Activated CD4-positive, alpha-beta T cell treated with anti-CD3 and anti-CD28 coated beads, Interleukin-10, Interleukin-2, amounts not matched to agents 100 ng/mL and 50 ng/mL, durations not matched to agents 16 hours and 8 hours (primary cell): Measurements from ENCODE around the gene NAMPT.

Source experiments
- DNase-seq: peaks from one replicate; pipeline ENCODE4 v3.0.0-alpha.2; 2020

Gene NAMPT

DNA sequence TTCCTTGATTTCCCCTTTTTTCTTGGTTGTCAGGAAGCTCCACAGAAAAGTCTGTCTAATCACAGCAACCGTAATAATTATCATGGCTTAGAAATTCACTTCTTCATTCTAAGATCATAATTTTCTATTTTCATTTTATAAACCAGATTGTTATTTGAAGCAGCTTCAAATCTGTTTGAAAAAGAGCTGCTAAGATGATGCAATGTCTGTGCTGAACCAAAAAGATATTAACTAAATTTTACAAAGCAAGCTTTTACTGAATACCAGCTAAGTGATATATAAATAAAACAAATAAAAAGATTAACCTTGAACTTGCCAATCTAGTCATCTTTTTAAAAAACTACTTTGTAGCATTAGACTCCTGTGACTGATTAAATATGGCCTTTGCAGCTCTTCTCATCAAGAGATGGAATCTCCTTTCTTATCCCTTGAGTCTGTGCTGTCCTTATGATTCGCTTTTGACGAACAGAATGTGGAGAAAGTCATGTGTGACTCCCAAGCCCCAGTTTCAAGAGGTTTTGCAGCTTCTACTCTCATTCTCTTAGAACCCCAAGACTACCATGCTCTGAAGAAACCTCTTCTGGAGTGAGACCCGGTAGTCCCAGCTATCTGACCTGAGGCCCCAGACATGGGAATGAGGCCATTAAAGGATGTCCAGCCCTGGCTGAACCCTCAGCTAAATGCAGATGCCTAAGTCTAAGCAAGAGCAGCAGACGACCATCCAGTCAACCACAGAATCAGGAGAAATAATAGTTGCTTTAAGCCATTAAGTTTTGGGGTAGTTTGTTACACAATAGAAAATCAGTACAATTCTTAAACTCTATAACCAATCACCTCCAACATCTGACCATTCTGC, 14.4 kb downstream of the NAMPT start:
- no peak for DNase-seq

DNA sequence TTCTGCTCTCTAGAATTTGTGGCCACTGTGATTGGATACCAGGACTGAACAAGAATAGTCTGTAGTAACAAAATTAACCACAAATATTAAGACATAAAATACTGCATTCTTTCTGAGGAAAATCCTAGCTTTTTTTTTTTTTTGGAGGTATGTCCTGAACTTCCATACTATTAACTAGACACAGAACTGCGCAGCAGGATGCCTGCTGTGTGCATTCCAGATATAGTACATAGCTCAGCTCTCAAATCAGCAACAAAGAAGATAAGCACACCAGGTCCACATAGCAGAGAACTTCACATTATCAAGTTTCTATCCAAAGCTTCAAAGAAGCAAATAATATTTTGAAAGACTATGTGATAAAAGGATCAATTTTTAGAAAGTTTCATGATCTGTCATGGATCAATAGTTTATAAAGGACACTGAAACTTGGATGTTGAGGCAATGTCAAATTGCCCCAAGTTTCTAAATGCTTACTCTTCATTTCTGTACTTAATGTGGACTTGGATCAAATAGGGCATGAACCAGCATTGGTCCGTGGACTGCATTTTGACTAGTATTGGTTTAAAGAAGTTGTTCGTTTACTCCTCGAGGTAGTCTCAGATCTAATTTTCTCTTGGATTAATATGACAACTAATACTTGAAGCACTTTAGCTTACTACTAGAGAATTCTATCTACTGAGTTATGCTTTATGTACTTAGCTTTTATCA, 15.4 kb downstream of the NAMPT start:
- no peak for DNase-seq

DNA sequence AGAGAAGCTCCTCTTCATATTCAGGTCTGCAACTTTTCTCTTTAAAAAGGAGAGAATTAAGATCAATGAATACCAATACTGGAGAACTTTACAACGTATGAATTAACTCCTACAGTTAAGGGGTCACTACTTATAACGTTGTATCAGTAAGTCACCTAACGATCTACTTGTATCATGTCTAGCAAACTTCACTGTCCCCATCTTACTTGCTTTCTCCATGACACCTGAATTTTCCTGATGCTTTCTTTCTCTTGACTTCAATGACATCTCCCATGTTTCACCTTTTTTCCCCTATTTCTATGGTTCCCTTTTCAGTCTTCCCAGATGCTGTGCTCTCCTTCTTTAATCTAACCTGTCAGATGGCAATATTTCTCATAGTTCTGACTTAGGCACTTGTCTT, 19.6 kb downstream of the NAMPT start:
- DNase-seq: no peak

DNA sequence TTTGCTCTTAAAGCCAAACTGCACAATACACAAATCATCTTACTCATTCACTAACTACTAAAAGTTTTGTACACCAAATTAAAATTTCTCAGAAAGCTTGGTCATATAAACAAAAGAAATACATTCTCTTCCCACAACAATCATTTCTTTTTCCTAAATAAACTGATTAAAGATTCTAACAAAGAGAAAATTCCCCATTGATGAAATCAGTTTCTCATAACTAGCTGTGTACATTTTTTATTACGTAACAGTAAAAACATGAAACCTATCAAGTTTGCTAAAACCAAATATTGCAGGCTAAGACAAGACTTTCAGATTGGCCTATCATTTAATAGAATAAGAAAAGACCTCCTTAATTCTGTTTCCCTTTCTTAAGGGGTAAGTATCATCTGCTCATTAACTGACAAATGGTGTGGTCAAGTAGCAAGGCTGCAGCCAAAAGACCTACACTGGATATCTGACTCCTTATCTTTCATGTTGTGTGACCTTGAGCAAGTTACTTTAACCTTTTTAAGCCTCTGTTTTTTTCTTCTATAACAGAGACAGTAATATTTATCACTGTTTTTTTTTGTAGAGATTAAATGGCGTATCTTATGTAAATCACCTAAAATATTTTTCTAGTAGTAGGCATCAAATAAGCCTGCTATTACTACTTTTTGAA, 22.4 kb downstream of the NAMPT start:
- no peak for DNase-seq

DNA sequence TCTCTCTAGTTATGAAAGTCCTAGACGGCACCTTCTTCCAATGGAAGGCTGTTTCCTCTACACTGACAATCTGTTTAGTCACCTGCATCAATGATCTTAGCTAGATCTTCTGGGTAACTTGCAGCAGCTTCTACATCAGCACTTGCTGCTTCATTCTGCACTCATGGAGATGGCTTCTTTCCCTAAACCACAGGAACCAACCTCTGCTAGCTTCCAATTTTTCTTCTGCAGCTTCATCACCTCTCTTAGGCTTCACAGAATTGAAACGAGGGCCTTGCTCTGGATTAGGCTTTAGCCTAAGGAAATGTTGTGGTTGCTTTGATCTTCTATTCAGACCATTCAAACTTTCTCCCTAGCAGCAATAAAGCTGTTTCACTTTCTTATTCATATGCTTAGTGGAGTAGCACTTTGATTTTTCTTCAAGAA, 24.6 kb downstream of the NAMPT start:
- DNase-seq: peak; percentile 35

DNA sequence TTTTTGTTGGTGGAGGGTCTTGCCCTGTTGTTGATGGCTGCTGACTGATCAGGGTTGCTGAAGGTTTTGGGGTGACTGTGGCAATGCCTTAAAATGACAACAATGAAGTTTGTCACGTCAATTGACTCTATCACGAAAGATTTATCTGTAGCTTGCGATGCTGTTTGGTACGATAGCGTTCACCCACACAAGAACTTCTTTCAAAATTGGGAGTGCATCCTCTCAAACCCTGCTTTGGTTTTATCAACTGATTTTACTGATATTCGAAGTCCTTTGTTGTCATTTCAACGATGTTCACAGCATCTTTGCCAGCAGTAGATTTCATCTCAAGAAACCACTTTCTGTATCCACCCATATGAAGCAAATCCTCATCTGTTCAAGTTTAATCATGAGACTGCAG, 26.0 kb downstream of the NAMPT start:
- DNase-seq: no peak

DNA sequence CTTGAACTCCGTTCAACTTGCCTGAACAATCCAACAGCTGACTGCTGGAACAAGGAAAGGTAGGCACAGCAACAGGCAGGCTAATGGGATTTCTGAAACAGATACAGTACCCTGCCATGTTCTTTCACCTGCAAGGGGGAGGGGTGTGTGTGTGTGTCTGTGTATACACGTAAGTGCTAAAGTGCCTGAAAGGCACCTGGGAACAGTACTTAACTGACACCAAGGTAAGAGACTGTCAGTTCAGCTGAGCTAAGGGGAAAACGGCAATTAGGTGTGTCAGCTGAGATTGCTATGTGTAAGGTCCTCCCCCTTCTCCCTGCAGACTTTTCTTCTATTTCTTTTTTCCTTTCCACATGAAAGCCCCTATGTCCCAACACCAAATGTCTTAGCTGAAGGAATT, 27.0 kb downstream of the NAMPT start:
- no peak for DNase-seq

DNA sequence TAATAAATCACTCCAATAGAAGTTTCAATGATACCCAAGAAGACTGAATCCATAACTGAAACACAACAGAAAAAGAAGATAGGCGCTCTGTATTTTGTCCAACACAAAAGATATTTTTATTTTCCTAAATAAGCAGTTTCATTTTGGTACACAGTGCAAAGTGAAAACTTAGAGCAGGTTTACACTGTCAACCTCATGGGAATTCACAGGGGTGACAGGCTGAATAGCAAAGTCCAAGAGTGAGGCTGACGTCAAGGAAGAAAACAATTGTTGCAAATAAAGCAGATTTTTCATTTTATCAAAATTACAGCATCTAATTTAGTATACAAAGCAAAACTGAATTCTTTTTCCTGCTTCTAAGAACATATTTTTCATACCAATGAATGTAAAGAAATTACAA, 28.6 kb downstream of the NAMPT start:
- DNase-seq: no peak

DNA sequence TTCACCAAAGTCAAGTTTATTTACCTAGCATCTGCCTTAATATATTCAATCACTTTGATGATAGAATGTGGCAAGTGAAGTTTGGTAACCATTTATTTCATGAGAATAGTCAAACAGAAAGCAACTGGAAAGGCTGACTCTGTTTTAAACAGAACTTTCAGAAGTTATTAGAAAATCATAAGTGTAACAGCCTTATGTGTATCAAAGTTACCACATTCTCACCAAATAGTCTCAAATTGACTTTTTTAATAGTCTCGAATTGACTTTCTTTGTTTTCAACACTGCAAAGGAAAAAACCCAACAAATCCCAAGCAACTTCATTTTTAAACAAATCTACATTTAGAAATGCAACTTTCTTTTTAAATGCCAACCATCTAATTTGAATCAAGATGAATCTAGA, 29.5 kb downstream of the NAMPT start:
- DNase-seq: peak; percentile 63

DNA sequence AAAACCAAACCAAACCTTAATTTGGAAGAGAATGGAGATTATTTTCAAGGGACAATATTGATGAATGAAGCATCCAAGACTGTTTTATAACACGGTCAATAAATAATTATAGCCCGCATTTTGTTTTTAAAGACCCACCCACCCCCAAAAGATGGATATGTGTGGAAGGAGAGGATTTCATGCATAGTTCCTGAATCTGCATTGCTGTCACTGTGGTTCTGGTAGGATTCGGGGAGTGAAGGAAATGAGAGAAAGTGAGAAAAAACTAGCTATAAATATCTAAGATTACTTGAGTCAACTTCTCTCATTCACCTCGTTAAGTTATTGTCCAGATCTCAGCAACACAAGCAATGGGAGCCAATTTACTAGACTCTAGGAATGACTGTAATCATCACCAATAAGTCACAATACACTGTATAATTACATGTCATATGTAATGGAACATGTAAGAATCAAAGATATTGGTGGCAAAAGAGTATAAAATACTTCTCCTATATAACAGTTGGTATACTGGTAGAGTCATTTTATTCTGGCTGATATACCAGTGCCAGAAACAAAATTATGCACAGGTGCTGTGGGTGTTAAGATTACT, 30.2 kb downstream of the NAMPT start:
- peak; percentile 33 for DNase-seq

DNA sequence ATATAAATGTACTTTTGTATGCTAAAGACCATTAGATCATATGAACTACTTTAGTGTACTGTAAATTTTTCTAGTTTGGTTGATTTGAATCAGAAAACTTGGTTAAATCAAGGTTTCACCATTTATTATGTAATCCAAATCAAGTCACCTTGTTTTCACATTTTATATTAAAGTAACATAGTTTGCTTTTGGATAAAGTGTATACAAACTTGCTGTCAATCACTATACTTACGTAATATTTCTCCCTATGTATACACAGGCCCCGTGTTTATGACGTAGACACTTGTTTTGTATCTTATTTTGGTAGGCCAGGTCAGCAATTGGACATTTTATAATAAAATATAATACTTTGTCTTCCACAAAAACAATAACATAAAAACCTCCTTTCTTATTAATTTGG, 32.2 kb downstream of the NAMPT start:
- no peak for DNase-seq

DNA sequence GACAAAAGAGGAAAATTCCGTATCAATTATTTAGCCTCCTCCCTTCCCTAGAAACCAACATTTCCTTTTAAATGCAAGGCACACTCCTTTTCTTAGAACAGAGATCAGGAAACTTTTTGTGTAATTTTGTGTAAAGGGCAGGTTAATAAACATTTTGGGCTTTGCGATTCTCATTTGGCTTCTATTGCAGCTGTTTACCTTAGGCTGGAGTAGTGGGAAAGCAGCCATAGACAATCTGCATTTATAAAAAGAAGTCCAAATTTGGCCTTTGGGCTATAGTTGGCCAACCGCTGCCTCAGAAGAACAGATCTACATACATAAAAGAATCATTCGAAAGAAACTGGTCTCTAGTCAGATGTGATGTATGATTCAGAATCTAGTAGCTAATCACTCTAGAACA, 35.3 kb downstream of the NAMPT start:
- no peak for DNase-seq

DNA sequence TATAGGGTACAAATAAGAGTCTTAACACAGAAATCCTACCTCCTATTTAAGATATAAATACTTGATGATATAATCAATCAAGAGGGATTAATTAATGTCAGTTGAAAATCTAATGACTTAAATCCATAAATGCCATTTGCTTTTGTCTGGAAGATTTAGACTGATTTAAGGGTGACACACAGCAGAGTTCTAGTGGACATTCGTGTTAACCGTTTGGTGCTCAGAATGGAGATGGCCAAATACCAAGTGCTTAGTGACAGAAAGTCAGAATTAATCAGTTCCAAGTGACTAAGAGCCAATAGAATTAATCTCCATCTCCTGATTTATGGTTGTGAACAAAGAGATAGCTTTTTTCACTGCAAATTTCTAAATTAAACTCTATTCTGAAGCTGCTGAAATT, 36.2 kb downstream of the NAMPT start:
- DNase-seq: no peak

DNA sequence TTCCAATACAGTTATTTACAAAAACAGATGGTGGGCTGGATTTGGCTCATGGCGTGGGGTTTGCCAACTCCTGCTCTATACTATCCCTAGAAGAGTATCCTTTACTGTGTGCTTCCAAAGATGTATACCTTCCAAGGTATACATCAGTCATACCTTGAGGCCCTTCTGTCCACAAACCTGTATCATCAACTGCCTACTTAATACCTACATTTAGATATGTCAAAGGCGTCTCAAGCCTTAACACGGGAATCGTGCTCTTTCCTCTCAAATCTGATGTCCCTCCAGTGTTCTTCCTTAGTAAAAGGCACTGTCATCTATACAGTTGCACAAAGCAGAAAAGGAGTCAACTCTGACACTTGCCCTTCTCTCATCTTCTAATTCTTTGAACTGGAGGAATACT, 36.9 kb downstream of the NAMPT start:
- DNase-seq: no peak

DNA sequence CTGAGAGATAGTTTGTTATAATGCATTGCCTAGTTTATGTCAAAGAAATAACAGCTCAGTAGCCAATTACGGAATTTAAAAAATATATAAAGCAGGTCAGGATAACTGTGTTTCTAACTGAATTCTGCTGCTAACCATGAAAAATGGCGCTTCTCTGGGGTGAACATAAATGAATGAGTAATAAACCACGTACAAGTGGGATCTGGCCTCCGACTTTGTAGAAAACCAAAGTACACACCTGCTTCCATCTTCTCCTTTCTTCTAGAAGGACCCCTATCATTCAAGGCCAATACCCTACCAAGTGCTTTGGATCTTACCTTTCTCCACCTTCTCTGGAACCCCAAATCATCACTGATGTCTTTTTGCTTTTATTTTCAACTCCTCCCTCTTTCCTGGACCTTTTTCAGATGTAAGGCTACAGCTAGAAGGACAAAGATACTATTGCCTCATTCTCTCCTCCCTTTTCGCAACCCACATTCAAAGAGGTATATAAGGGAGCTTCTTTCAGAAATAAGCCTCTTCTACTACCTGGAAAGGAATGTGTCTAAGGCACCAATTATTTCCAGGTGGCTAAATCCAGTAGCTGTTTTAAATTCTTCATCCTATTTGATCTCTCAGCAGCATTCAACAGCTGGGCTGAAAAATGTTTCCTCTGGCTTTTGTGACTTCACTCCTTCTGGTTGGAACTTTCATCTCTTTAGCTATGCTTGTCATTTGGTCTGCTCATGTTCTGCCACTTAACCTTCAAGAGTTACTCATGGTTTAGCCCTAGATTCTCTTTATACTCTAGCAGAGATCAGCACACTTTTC, 37.7 kb downstream of the NAMPT start:
- DNase-seq: no peak

DNA sequence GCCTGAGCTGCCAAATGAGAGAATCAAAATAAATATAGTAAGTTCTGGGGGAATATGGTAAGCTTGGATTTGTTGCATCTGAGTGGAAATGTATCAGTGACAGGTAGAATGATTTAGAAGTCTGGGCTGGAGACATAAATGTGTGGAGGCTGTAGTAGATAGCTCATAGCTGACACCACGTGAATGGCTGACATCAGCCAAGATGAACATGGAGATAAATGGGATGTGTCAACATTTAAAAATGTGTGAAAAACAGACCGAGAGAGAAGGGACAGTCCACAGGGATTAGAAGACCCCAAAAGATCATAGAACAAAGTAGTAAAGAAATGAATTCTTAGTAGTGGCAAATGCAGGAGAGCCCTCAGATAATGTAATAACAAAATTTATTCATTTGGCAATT, 40.9 kb downstream of the NAMPT start:
- DNase-seq: no peak

DNA sequence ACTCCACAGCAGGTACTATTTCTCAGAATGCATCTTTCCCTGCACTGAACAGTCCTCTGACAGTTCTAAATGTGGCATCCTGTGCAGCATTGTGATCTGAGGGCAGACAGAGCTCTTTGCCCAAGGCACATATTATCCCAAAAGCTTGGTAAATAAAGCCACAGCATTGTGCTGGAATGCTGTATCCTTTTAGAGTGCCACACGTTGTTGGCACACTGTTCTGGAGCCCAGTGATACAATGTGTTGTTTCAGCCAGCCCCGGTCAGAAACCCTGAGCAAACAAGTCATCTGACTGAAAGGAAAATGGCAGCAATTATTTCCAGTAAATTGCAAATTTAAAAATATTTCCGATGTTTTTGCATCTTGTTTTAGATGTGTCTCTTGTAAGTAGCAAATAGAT, 45.4 kb downstream of the NAMPT start:
- no peak for DNase-seq

DNA sequence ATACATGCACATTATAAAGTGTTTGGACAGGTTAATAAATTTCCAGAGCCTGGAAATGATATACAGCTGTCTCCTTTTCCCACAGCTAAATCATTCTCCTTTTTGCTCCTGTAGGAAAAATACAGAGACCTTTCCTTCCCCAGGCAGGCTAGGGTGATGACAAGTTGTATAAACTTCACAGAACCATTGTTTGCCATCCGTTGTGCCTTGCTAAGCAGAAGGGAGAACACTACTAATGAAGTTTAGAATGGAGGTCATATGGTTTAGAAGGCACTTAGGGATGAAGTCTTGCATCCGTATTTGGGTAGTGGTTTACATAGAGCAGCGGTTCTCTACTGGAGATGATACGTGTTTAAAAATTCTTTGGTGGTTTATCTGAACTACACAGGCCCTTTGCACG, 46.0 kb downstream of the NAMPT start:
- DNase-seq: no peak

DNA sequence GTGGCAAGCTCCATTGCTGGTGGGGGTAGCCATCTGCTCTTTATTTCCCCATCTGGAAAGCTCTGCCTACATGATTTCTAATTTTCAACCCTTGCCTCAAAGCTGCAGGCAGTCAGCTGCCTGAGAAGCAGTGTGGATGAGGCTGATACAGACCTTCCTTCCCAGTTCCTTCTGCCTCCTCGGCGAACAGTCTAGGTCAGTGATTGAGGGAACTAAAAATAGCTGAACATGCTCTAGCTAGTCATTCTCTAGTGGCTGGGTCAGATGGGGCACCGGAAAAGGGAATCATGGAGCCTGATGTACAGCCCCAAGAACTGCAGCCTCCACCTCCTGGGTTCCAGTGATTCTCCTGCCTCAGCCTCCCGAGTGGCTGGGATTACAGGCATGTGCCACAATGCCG, 48.7 kb downstream of the NAMPT start:
- no peak for DNase-seq

DNA sequence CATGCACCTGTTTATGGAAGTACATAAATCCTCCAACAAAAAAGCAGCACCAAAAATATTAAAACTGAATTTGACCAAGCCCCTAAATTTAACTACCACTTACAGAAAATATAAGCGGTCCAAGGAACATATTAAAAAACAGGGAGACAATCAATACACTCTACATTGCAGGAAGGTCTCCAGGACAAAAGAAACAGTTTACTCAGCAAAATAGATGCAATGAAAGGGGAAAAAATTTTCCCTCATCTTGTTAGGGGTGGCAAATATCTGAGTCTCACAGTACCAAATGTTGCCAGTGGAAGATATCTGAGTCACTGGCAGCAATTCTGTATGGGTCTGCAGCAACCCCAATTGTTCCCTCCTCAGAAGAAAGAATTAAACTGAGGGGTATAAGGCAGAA, 50.4 kb downstream of the NAMPT start:
- no peak for DNase-seq

DNA sequence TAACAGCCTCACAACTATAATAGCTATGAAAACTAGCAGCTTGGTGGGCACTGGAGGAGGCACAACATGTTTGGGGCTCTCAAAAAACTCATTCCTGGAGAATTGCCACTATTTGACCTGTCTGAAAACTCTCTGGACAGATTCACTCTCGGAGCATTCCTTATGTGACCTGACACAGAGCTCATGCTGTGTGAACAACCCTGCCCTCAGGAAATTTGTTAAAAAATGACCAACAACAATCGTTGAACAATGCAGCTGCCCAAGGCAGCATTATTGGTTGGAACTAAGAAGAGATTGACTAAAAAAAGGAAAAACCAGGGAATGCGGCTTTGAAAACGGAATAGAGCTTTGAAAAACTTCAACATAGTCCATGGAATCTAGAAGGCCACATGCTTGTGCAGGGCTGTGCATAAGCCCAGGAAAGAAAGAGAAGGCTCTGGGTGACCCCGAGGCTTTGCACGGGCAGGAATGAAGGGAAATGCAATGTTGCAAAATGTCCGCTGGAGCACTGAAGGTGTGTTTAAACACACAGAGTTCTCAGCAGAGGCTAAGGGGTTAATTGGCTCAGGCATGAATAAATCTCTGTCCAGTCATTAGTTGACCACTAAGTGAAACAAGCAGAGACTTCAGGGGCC, 52.8 kb downstream of the NAMPT start:
- no peak for DNase-seq

DNA sequence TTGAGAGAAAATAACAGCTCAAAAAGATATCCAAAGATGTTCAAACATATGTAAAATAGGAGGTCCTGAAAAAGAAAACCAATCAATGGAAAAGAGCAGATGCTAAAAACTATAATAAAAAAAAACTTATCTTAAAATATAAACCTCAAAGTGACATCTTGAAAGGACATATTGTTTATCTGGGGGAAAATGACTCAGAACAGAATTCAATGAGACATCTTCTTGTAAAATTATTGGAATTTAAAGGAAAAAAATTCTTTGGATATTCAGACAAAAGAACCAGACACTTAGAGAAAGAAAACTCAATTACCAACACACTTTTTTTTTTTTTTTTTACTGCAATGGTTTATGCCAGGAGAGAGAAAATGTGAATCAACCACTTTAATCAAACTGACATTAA, 58.9 kb downstream of the NAMPT start:
- DNase-seq: no peak
